Right lung (tissue), 5 donors: Measurements from ENCODE around the gene SPI1. TPM values are rescaled to one million over a fixed set of nuclear protein-coding genes. Genes with fewer than 3 reads are reported as not detected.
"Not testable (repeated sequence)": the region's sequence is repeated elsewhere in the genome, so short reads cannot be mapped to it uniquely, and the experiment has no call there.

ENCODE experiments used
- DNase-seq, 2 donors: peaks; one replicate each; pipeline ENCODE4 v3.0.0-alpha.2; 2013
- polyA plus RNA-seq, 5 donors: library from polyadenylated mRNA; unstranded; fragments of 120-200 nt; gene quantifications; one replicate each; pipeline versions ENCODE4 v1.2.1 to v1.2.3, GENCODE V29; 2013; ENCODE audit warnings: inconsistent platforms in 1 of 5, low replicate concordance in 1 of 5; ENCODE audit not compliant: insufficient read length in 5 of 5, insufficient read depth in 1 of 5

Gene SPI1
- polyA plus RNA-seq, 5 donors = 4.0 to 8.8 (median 5.2) TPM

GRCh38 chr11:47327949-47328348 lies 50.4 kb downstream of the SPI1 start:
- DNase-seq = no peak

- no peak for DNase-seq
Measured at GRCh38 chr11:47327025-47327424, 51.3 kb downstream of the SPI1 start.

GRCh38 chr11:47326198-47326597 lies 52.1 kb downstream of the SPI1 start:
- DNase-seq = no peak

- no peak for DNase-seq
Measured at GRCh38 chr11:47325271-47326041, 52.9 kb downstream of the SPI1 start.

- DNase-seq = no peak
Measured at GRCh38 chr11:47324520-47324919, 53.8 kb downstream of the SPI1 start.

GRCh38 chr11:47318166-47318565 lies 60.2 kb downstream of the SPI1 start:
- no peak for DNase-seq

GRCh38 chr11:47317064-47317828 lies 61.1 kb downstream of the SPI1 start:
- no peak for DNase-seq

GRCh38 chr11:47316501-47316900 lies 61.8 kb downstream of the SPI1 start:
- DNase-seq = not testable (repeated sequence)

- DNase-seq = no peak
Measured at GRCh38 chr11:47314992-47315391, 63.4 kb downstream of the SPI1 start.

GRCh38 chr11:47308050-47308823 lies 70.1 kb downstream of the SPI1 start:
- no peak for DNase-seq

GRCh38 chr11:47306484-47306844 lies 71.9 kb downstream of the SPI1 start:
- no peak for DNase-seq

- no peak for DNase-seq
Measured at GRCh38 chr11:47305734-47306483, 72.4 kb downstream of the SPI1 start.

Other genes starting within 250 kb of the SPI1 start
- 10 to 100 TPM; 76.2 to 95.2 (median 91.0) TPM for gene ARFGAP2, start 201.7 kb downstream of the SPI1 start, polyA plus RNA-seq
- 10 to 100 TPM; 35.4 to 67.1 (median 54.2) TPM for gene PACSIN3, start 192.1 kb downstream of the SPI1 start, polyA plus RNA-seq
- 10 to 100 TPM; 20.5 to 28.2 (median 24.5) TPM for gene DDB2, start 163.6 kb downstream of the SPI1 start, polyA plus RNA-seq
- gene ACP2, start 129.7 kb downstream of the SPI1 start, polyA plus RNA-seq = 10 to 100 TPM; 33.8 to 43.1 (median 36.5) TPM
- gene NR1H3, start 120.6 kb downstream of the SPI1 start, polyA plus RNA-seq = 10 to 100 TPM; 39.7 to 57.9 (median 53.0) TPM
- gene MADD, start 108.4 kb downstream of the SPI1 start, polyA plus RNA-seq = 10 to 100 TPM; 41.9 to 60.4 (median 47.2) TPM
- under 1 TPM in 1 of 5 donors, not detected in 4; 0.03 TPM for gene MYBPC3, start 25.8 kb downstream of the SPI1 start, polyA plus RNA-seq
- 10 to 100 TPM; 23.0 to 54.0 (median 35.4) TPM for gene SLC39A13, start 30.0 kb upstream of the SPI1 start, polyA plus RNA-seq
- gene PSMC3, start 47.9 kb upstream of the SPI1 start, polyA plus RNA-seq = 100 to 1,000 TPM; 120 to 156 (median 139) TPM
- gene RAPSN, start 70.6 kb upstream of the SPI1 start, polyA plus RNA-seq = 1 to 10 TPM in 1 of 5 donors, under 1 TPM in 4; 0.29 to 5.1 (median 0.37) TPM
- 100 to 1,000 TPM in 1 of 5 donors, 10 to 100 TPM in 4; 70.6 to 103 (median 85.1) TPM for gene CELF1, start 174.6 kb upstream of the SPI1 start, polyA plus RNA-seq
- gene PTPMT1, start 187.1 kb upstream of the SPI1 start, polyA plus RNA-seq = 10 to 100 TPM; 35.0 to 53.6 (median 38.1) TPM
- gene KBTBD4, start 200.4 kb upstream of the SPI1 start, polyA plus RNA-seq = 10 to 100 TPM; 19.5 to 20.5 (median 19.9) TPM
- gene NDUFS3, start 200.5 kb upstream of the SPI1 start, polyA plus RNA-seq = 100 to 1,000 TPM; 101 to 116 (median 108) TPM
- gene FAM180B, start 208.1 kb upstream of the SPI1 start, polyA plus RNA-seq = under 1 TPM; 0.08 to 0.30 (median 0.24) TPM
- 1 to 10 TPM; 2.6 to 8.1 (median 3.5) TPM for gene C1QTNF4, start 215.9 kb upstream of the SPI1 start, polyA plus RNA-seq